NCI-H2196 (cell line): Measurements from ENCODE around the gene MPPED1.

Experiments
- DNase-seq: peaks from one replicate; lab custom pipeline; 2025; ENCODE audit not compliant: unreplicated experiment; lab: John Stamatoyannopoulos, UW

MPPED1 gene

DNA sequence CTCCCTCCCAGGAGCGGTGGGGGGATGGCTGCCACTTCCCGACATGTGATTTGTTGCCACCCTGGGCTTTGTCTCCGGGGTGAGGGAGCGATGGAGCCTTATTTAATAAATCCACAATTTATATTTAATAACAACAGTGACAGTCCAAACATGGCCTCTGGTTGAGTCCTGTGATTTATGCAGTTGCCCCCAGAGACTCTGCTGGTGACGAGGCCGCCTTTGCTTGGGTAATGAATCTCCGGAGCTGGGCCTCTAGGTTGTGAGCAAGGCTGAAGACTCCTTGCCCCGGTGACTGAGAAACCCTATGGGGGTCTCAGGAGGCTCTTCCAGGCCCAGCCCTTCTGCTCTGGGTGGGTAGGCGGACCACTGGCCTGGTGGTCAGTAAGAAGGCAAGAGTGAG is 16.7 kb downstream of the MPPED1 start:
- DNase-seq: no peak

DNA sequence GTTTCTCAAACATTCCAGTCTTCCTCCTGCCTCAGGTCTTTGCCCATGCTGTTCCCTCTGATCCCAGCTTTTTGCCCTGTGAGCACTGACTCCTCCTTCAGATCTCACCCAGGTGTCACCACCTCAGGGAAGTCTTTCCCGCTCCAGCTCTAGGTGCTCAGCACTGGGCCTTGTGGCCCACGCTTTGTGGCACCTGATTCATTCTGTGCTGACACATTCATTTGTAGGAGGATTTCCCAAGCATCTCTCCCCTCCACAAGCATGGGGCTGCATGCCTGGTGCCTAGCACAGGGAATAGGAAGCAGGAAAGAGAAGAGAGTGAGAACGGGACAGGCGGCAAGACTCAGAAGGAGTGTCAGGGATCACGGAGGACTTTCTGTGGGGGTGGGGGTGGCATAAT is 17.6 kb downstream of the MPPED1 start:
- no peak for DNase-seq

DNA sequence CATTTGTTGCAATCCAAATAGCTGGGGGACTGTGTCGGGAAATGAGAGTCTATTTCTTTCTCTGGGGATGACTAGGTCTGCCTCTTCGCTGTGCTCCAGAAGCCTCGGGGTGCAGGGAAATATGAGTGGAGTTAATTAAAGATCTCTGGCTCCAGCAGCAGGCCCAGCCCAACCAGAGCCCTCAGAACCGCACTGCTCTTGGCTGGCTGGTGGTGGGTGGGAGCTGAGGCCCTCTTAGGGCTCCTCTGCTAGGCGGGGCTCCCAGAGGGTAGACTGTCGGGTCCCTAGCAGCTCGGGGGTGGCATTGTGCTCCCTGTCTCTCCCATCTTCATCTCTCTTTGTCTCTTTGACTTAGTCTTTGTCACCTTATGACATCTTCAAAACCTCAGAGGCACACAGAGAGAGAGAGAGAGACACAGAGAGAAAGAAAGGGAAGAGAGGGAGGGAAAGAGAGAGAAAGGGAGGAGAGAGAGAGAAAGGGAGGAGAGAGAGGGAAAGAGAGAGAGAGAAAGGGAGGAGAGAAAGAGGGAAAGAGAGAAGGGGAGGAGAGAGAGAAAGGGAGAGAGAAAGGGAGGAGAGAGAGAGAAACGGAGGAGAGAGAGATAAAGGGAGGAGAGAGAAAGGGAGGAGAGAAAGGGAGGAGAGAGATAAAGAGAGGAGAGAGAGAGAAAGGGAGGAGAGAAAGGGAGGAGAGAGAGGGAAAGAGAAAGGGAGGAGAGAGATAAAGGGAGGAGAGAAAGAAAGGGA is 20.2 kb downstream of the MPPED1 start:
- no peak for DNase-seq

DNA sequence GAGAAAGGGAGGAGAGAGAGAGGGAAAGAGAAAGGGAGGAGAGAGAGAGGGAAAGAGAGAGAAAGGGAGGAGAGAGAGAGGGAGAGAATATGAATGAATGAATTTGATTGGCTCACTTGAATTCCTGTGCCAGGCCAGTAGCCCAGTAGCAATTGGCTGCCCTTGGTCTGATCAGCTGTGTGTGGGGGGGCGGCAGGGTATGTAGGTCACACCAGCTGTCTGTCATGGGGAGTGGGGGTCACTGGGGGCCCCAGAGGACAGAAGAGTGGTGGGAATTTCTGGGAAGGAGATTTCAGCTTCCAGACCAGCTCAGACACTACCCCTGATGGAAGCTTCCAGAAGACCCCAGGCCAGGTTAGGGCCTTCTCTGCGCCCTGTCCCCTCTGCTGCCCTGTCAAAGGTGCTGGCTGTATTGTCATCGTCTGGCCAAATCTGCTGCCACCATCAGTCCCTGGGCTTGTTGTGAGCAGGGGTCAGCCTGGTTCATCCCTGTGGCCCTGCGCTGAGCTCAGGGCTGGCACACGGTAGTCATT is 21.1 kb downstream of the MPPED1 start:
- no peak for DNase-seq

DNA sequence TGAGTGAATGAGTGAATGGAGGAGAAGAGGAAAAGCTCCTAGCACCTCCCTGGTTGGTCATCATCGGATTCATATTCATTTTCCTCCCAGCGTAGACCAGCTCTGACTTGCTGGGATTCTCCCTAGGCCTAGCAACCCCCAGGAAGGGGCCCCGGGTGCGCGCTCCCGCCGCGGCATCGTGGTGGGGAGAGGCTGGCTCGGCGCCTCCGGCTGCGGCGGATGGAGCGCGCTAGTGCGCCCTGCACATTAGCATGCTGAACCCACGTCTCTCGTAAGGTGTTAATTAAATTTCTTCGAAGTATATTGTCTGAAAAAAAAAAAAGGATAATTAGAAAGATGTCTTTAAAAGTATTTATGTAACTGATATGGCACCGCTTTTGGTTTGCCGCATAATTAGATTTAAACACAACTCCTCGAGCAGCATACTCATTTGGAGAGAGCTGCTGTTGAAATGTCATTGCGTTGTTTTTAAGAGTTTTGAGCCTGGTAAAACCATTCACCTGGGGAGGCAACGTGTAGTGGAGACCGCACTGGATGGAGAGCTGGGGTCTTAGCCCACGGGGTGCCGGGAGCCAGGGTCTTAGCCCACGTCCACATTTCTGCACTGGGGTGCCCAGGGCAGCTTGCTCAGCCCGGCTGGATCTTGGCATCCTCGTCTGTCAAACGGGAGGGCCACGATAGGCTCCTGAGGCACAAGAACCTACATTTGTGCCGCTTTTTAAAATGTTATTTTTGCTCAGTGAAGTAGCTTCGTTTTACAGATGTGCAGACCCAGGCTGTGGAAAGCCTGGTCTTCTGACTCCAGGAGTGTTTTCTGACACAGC is 21.8 kb downstream of the MPPED1 start:
- DNase-seq: no peak

DNA sequence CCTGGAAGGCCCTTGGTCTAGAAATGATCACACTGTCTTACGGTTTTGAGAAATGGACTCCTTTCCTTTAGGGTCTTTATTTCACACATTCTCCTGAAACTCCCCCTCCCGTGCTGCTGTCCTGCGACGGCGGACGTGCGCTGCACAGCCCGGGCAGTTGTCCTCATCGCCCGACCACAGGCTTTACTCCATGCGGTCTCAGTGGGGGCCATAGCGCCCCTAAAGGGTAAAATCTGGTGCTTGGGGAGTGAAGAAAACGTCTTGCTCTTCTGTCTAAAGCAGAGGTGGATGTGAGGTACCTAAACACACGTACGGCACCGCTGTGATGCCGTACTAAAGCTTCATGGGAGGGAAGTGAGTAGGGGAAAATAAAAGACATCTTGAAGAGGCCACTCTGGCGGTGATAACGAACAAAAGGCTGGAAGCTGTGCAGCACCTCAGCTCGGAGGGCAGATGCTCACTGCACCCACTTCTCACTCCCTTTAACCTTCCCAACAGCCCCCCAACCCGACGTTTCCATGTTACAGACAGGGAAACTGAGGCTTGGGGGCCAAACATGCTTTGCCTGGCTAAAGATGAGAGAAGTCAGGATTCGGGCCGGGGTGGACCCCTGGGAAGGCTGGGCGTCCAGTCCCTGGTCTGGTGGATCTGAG is 22.6 kb downstream of the MPPED1 start:
- DNase-seq: no peak

DNA sequence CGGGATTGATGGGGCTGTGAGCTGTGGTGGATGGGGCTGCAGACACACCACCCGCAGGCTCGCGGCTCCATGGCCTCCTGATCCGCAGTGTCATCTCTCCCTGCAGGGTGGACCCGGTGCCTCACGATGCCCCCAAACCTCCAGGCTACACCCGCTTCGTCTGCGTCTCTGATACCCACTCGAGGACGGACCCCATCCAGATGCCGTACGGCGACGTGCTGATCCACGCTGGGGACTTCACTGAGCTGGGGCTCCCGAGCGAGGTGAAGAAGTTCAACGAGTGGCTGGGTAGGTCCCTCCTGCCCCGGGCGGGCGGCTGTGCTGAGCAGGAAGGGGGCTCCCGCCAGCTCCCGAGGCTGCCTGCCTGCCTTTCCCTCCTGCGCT is 23.1 kb downstream of the MPPED1 start:
- no peak for DNase-seq

DNA sequence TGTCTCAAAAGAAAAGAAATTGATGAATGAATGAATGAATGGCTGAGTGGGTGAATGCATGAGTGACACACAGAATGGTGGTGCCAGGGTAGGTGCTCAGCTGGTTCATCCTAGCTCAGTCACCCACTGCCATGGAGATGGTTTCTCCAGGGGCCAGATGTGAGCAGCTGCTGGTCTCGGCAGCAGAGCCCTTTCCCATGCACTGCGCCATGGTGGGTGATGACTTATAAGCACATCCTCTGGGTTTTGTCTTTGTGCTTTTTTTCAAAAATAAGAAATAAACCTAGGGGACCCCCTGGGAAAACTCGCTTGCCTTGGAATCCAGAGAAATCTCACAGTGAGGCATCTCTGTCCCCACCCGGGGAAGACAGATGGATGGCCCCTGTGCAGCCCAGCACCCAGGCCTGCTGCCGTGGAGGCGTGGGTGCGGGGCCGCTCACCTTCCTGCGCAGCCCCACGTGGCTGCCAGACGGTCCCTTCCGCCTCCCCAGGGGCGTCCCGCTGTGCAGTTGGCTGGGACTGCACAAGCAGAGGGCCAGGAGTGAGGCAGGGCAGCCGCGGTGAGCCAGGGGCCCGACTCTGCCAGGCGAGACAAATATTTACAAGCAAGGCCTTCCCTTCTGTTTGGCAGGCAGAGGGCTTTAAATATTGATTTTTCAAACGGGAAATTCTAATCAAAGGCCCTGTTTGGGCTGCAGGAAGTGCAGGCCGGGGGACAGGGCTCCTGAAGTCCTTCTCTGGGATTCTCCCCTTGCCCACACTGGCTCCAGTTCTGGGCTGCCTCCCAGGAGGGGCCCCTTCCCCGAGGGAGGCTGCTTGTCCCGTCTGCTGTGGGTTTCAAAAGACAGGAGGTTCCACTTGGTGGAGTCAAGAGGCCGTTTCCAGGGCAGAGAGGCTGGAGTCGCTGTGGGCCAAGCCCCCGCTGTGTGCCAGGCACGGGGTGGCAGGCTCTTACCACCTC is 24.3 kb downstream of the MPPED1 start:
- peak; percentile 87 for DNase-seq

DNA sequence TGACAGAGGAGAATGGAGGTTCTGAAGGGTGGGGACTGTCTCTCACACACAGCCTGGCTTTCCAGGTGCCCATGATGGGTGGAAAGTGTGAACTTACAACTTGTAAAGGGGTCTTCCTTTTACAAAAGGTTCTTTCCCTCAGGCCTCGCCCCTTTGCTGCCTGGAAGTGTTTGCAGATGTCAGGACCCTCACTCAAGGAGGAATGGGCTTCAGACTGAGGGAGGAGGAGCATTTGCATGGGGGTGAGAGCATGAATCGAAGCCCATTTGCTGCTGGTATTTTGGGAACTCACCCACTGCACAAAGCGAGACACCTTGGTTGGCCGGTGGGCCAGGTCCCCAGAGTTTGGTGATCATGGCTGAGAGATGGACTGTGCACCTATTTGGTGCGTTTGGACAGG is 25.1 kb downstream of the MPPED1 start:
- no peak for DNase-seq

DNA sequence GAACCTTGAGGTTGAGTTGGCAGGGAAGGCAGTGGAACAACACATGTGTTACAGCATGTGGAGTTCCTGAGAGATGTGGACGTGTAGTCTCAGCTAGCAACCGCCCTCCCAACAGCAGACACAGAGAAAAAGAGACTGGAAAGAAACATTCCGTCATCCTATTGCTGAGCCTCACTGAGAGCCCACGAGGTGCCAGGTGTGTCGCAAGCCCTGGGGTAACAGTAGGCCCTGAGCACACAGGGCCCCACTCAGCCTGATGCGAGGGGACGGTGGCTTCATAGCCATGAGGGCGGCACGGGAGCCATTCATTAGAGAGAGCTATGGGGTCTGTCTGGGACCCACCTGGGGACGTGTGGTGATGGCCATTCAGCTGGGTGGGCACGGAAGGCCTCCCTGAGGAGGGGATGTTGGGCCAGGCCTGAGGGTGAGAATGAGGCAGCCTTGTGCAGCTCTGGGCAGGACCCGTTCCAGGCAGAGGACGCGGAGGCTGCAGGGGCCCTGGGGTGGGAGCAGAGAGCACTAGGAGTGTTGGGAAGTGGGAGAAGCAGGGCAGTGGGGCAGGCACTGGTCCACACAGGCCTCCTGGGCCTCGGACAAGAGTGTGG is 26.2 kb downstream of the MPPED1 start:
- DNase-seq: no peak

DNA sequence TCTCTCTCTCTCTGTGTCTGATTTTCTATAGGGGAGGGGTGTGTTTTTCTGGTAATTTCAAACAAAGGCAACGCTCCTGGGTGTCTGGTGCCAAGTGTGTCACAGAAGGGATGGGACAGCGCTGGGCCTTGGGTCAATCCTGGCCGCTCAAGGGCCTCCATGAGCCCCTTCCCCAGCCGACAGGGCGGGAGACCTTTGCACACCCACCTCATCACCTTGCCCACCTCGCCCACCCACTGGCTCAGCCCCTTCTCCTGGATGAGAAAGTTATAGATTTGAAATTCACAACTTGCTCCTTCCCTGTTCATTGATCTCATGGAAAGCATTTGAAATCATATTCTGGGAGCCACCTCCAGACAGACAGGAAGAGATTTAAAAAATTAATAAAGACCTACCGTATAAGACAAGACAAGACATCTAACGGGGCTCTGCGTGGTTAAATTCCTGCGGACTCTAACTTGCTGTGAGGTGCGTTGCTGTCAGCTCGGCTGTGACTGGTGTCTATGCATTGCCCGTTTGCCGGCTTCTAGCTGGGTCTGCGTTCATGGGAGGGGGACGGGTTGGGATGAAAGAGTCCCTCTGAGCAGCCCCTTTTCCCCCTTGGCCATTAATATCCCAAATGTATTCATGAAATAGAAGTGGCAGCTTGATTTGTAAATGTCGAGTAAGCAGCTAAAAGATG is 27.0 kb downstream of the MPPED1 start:
- DNase-seq: no peak

DNA sequence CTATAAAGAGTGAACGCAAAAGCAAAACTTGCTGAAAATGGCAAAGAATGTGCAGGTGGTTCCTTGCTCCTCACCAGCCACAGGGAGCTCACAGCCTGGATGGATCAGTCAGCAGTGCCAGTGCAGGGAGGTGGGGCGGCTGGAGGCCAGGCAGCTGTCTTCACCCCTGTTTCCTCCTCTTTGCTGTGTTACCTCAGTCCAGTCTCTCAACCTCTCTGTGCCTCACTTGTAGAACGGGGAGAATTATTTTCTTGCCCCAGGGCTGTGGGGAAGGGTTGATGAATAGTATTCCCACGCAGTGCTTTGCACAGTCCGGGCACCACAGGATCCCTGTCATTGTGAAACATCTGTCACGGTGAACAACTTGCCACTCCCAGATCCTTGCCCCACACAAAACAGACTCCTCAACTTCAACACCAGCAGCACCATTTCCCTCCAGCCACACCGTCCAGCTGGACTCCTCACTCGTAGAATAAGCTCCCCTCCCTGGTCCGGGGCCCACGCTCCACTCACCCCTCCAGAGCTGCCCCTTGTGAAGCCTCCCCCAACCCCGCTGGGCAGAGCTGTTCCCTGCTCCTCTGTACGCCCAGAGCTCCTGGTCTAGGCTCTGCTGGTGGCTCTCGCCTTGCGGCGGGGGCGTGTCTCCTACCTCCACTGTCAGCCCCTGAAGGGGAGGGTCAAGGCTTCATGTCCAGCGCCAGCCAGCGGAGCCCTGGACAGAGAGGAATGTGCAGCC is 27.7 kb downstream of the MPPED1 start:
- no peak for DNase-seq

DNA sequence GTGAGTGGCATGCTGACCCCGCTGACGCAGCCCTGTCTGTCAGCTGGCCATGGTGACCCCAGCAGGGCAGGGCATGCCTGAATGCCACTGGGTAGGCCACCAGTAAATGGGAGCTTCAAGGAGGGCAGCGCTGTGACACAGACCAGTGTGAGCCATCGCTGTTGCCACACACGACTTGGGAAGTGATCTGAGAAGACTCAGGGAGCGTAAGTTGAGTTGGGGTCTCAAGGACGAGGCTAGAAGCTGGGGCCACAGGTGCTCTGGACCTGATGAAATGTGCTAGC is 28.2 kb downstream of the MPPED1 start:
- no peak for DNase-seq

DNA sequence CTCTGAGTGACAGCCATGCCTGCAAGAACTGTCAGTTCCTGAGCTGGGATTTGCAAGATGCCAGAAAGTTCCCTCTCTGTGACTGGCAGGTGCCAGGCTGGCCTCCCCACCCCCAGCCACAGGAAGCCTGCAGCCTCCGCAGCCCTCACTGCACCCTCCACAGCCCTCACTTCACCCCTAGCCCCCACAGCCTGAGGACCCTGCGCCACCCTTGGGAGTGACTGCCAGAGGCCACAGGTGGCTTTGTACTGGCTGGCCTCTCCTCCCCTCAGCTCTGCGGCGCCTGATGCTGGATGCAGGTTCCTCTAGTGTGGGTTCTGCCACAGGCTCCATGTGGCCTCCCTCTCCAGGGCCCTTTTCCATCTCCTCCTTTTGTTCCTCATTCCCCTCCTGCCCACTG is 28.7 kb downstream of the MPPED1 start:
- DNase-seq: no peak

DNA sequence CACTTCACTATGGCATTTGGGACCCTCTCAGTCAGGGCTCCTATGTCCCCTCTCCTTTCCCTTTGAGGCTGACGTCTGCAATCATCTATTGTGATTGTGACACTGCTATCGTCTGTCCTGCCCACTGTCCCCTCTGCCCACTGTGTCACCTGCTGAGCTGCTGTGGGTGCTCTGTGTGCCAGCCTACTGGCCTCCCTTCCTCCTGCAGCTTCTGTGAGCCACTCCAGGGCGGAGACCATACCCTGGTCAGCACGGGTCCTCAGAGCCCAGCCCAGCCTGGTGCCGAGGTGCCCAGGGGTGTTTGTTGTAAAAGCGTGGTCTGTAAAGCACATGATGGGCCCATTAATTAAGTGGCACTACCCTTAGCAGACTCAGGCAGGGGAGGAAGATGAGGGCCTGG is 29.4 kb downstream of the MPPED1 start:
- no peak for DNase-seq

DNA sequence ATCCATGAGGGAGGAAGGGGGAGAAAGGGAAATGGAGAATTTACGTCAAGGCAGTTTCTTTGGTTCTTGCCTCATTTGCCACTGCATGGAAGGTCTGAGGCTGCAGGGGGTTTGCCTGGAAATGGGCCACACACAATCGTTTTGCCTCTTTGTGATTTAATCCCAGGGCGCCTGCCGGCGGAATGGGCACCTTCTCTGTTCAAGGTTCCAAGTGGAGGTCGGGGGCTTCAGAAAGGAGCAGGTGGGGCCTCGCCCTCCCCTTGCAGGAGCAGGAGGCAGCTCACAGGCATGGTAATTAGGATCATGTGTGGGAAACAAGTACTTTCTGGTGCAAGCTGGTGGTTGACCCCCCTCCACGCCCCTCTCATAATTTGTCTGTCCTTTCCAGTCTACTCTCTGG is 29.9 kb downstream of the MPPED1 start:
- DNase-seq: no peak

DNA sequence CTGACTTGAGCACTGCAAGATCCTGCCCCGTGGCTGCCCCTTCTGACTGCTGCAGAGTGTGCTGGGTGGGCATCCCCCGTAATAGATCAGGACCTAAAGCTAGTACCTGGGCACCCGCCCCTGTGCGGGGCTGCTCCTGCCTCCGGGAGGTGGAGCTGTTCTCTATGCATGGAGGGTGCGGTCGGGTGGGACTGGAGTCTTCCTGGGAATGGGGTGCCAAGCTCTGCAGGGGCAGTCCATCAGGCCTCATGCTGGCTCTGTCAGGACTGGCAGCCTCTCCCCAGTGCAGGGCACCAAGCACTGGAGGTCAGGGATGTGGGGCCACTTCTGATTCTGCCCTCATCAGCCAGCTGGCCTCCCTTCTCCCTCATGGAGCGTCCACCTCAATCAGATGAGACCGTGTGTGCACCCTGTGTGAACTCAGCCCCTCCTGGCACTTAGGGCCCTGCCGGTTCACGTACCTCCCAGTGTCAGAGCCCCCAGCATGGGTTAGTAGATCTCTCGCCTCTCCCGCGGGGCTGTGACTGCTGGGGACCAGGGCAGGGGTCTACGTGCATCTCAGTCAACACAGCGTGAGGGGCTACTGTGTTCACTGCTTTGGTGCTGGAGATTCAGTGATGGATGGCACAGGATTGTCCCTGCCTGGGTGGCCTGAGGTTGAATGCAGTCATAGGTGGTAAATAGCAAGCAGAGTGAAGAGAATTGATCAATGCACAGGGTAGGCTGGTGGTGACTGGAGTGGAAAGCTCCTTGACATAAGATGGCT is 30.8 kb downstream of the MPPED1 start:
- DNase-seq: no peak

DNA sequence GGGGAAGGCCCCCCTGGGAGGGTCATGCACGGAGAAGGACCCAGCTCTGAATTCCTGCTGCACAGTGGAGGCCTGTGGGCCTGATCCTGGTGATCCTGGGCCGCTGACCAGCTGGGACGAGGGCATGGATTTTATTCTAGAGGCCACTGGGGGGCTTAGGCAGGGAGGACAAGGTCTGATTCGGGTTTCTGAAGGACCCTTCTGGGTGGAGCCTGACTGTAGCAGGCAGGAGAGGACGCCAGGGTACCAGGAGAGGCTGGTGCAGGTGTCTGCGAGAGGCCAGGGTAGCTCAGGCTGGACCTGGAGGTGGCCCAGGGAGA is 31.3 kb downstream of the MPPED1 start:
- DNase-seq: no peak
